ENCODE measurements around the gene CDH23.

The CDH23 gene

DNA sequence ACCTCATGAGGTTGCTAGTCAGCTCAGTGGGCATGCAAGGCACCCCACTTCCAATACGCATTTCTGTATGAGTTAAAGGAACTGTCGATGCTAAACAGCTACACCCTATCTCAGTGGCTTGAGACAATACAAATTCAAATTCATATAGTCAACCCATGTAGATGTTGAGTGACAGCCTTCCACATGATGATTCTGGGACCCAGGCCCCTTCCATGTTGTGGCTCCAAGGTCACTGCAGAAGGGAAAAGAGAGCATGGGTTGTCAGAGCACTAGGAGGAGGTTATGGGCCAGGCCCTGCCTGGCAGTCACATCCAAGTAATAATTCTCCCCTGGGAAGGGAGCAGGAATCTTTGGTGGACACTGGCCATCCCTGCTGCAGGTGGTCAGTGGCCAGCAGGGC, 294.7 kb downstream of the CDH23 start:
- DNase-seq: no peak
- no peak overlapping the region for H3K27ac Mint-ChIP-seq
- peaks cover 21% of the 10 kb centered on the region for H3K4me1 Mint-ChIP-seq (ENCODE audit: low read depth)
- H3K36me3 Mint-ChIP-seq (ENCODE audit: low read depth): no peaks in the 10 kb centered on the region
- H3K27me3 Mint-ChIP-seq: no peaks in the 10 kb centered on the region
- no peak overlapping the region for H3K4me3 Mint-ChIP-seq
- peaks cover 4% of the 10 kb centered on the region for H3K9me3 Mint-ChIP-seq

DNA sequence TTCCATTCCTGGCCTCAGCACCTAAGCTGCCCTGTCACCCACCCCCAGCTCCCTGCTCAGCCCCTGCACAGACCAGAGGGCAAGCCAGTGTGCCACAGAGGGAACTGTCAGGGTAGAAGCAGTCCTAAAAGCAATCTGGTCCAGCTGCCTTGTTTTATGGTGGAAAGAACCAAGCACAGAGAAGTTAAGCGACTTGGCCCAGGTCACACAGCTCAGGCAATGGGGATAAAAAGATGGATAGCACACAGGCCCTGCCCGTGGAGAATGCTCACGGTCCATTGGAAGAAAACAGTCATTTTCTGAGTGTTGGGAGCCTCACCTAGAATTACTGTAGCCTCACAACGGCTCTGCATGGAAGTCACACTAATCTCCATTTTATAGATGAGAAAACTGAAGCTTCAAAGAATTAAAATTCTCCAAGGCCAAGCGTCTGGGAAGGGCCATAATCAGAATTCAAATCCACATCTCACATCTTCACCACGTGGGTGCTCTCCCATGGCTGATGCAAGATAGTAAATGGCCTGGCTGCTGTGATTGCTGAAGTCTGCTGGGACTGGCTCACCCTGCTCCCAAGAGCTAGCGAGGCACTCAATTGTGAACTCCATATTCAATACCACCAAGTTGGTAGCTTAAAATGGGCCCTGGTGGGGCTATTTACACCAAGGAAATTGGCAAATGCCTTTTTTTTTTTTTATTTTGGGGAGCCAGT, 296.0 kb downstream of the CDH23 start:
- H3K27ac Mint-ChIP-seq: no peak overlapping the region

GRCh38 chr10:71693377-71693776, 296.7 kb downstream of the CDH23 start:
- no peaks in the 10 kb centered on the region for H3K27me3 Mint-ChIP-seq
- no peak overlapping the region for H3K4me3 Mint-ChIP-seq
- peak overlapping the region; percentile 18 for H3K27ac Mint-ChIP-seq
- H3K36me3 Mint-ChIP-seq (ENCODE audit: low read depth): no peaks in the 10 kb centered on the region
- H3K4me1 Mint-ChIP-seq (ENCODE audit: low read depth): peaks cover 39% of the 10 kb centered on the region
- DNase-seq: no peak
- H3K9me3 Mint-ChIP-seq: no peaks in the 10 kb centered on the region

More for the DNA sequence above, 296.0 kb downstream of the CDH23 start:
- H3K9me3 Mint-ChIP-seq: peaks cover 4% of the 10 kb centered on the region
- H3K4me1 Mint-ChIP-seq (ENCODE audit: low read depth): peaks cover 34% of the 10 kb centered on the region
- DNase-seq: no peak
- no peaks in the 10 kb centered on the region for H3K27me3 Mint-ChIP-seq
- H3K36me3 Mint-ChIP-seq (ENCODE audit: low read depth): no peaks in the 10 kb centered on the region
- H3K4me3 Mint-ChIP-seq: no peak overlapping the region

GRCh38 chr10:71694039-71694501, 297.4 kb downstream of the CDH23 start:
- no peak overlapping the region for H3K4me3 Mint-ChIP-seq
- H3K36me3 Mint-ChIP-seq (ENCODE audit: low read depth): no peaks in the 10 kb centered on the region
- H3K27ac Mint-ChIP-seq: no peak overlapping the region
- H3K9me3 Mint-ChIP-seq: no peaks in the 10 kb centered on the region
- no peaks in the 10 kb centered on the region for H3K27me3 Mint-ChIP-seq
- H3K4me1 Mint-ChIP-seq (ENCODE audit: low read depth): peaks cover 46% of the 10 kb centered on the region
- DNase-seq: no peak

DNA sequence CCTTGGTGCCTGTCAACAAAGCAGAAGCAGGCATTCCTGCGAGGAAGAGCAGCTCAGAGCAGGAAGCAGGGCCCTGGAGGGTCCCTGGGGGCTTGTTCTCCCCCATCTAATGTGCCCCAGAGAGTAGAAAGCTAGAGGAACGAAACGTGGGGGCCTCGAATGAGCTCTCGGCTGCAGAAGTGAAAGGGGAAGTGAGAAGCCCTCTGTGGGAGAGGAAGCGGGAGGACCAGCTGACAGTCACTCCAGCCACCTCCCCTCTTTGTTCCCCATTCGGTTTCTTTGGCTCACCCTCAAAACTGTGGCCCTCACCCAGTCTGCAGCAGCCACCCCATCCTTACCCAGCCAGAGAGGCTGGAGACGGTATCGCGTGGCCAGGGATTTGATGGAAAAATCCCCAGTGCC, 297.8 kb downstream of the CDH23 start:
- H3K9me3 Mint-ChIP-seq: no peaks in the 10 kb centered on the region
- H3K27me3 Mint-ChIP-seq: no peaks in the 10 kb centered on the region
- peak overlapping the region; percentile 37 for H3K27ac Mint-ChIP-seq
- peaks cover 51% of the 10 kb centered on the region for H3K4me1 Mint-ChIP-seq (ENCODE audit: low read depth)
- no peak overlapping the region for H3K4me3 Mint-ChIP-seq
- no peaks in the 10 kb centered on the region for H3K36me3 Mint-ChIP-seq (ENCODE audit: low read depth)
- DNase-seq: peak; percentile 51

DNA sequence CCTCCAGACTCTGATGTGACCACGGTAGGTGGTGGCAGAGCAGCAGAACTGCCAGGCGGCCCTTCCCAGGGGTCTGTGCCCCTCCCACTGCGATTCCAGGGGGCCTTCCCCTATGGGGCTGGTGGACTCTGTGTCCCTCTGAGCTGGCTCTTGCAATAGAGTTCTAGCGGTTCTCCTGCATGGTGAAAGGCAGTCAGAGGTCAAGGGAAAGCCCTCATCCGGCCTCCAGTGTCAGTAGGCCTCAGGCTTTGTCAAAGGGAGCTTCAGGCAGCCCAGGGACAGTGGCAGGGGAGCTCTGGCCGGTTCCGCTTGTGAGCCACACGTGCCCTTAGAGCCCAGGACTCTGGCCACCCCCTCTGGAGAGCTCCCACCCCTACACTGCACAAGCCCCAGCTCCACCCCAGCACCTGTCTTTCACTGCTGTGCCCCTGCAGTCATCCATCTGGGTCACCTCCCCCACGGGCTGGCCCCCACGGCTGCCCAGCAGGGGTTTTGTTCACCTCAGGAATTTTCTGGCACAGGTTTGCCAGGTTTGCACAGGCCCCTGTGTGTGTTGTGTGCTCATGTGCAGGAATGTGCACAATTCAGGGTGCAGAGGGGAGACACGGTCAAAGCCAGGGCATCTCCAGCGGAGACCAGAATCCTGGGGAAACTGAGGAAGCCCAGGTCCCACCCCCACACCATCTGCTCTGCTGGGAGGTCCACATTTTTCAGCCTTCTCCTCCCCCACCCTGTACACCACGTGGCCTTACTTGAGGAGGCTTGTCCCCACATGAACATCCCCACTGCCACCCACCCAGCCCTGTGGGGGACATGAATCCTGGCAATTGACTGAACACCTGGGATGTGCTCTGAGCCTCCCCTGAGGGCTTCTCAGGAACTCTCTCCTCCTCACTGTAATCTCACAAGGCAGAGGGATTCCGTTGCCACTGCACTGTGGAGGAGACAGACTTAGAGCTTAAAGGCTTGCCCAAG, 299.1 kb downstream of the CDH23 start:
- H3K4me3 Mint-ChIP-seq: no peak overlapping the region
- H3K27me3 Mint-ChIP-seq: no peaks in the 10 kb centered on the region
- H3K27ac Mint-ChIP-seq: no peak overlapping the region
- no peak for DNase-seq
- no peaks in the 10 kb centered on the region for H3K9me3 Mint-ChIP-seq
- H3K4me1 Mint-ChIP-seq (ENCODE audit: low read depth): peaks cover 53% of the 10 kb centered on the region
- no peaks in the 10 kb centered on the region for H3K36me3 Mint-ChIP-seq (ENCODE audit: low read depth)

GRCh38 chr10:71696628-71697326, 300.1 kb downstream of the CDH23 start:
- Mint-ChIP-seq H3K27me3 (no peaks in the 10 kb centered on the region), H3K4me3 (no peak overlapping the region), H3K27ac (no peak overlapping the region), H3K9me3 (no peaks in the 10 kb centered on the region), H3K36me3 (ENCODE audit: low read depth) (no peaks in the 10 kb centered on the region), H3K4me1 (ENCODE audit: low read depth) (peaks cover 53% of the 10 kb centered on the region)
- DNase-seq: peak; percentile 80

DNA sequence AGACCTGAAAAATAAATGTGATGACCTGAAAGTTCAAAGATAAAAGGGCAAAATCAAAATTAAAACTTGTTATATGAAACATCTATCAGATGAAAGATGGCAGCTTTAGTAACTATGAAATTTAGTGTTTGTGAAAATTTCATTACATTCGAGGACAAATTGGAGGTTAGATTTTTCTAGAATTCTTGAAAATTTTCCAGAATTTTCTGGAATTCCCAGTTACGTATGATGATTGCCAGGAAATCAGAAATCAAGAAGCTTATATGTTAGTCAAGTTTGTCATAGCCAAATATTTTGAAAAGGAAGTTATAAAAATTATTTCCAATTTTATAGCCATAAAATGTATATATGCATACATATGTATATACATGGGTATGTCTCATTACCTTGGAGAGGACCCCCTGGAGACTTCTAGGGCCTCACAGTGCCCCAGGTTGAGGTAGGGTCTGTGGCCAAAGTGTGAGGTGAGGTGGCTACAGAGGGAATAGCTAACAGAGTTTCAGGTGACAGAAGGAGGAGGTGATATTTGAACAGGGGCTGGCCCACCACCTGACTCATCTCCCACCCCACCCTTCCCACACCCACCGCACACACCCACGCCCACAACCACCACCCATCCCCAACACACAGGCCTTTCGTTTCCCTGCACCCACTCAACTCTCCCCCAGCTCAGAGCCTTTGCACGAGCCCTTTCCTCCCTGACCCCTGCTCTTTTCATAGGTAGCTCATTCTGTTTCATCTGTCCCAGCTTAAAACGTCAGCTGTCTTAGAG, 301.4 kb downstream of the CDH23 start:
- no peaks in the 10 kb centered on the region for H3K36me3 Mint-ChIP-seq (ENCODE audit: low read depth)
- H3K27me3 Mint-ChIP-seq: no peaks in the 10 kb centered on the region
- H3K27ac Mint-ChIP-seq: peak overlapping the region; percentile 51
- H3K9me3 Mint-ChIP-seq: no peaks in the 10 kb centered on the region
- no peak overlapping the region for H3K4me3 Mint-ChIP-seq
- peak; percentile 67 for DNase-seq
- H3K4me1 Mint-ChIP-seq (ENCODE audit: low read depth): peaks cover 53% of the 10 kb centered on the region

- Mint-ChIP-seq H3K9me3 (no peaks in the 10 kb centered on the region), H3K4me3 (no peak overlapping the region), H3K27ac (peak overlapping the region; percentile 51), H3K27me3 (no peaks in the 10 kb centered on the region), H3K4me1 (ENCODE audit: low read depth) (peaks cover 50% of the 10 kb centered on the region), H3K36me3 (ENCODE audit: low read depth) (no peaks in the 10 kb centered on the region)
- DNase-seq: no peak
These were observed 302.0 kb downstream of the CDH23 start for GRCh38 chr10:71698737-71699136.

GRCh38 chr10:71700731-71701368, 304.1 kb downstream of the CDH23 start:
- H3K4me3 Mint-ChIP-seq: no peak overlapping the region
- no peaks in the 10 kb centered on the region for H3K27me3 Mint-ChIP-seq
- H3K9me3 Mint-ChIP-seq: no peaks in the 10 kb centered on the region
- no peak for DNase-seq
- no peak overlapping the region for H3K27ac Mint-ChIP-seq
- H3K4me1 Mint-ChIP-seq (ENCODE audit: low read depth): peaks cover 32% of the 10 kb centered on the region
- H3K36me3 Mint-ChIP-seq (ENCODE audit: low read depth): no peaks in the 10 kb centered on the region

GRCh38 chr10:71701496-71702132, 304.9 kb downstream of the CDH23 start:
- no peak overlapping the region for H3K4me3 Mint-ChIP-seq
- no peaks in the 10 kb centered on the region for H3K27me3 Mint-ChIP-seq
- peaks cover 31% of the 10 kb centered on the region for H3K4me1 Mint-ChIP-seq (ENCODE audit: low read depth)
- no peaks in the 10 kb centered on the region for H3K9me3 Mint-ChIP-seq
- H3K36me3 Mint-ChIP-seq (ENCODE audit: low read depth): no peaks in the 10 kb centered on the region
- no peak for DNase-seq
- H3K27ac Mint-ChIP-seq: no peak overlapping the region

DNA sequence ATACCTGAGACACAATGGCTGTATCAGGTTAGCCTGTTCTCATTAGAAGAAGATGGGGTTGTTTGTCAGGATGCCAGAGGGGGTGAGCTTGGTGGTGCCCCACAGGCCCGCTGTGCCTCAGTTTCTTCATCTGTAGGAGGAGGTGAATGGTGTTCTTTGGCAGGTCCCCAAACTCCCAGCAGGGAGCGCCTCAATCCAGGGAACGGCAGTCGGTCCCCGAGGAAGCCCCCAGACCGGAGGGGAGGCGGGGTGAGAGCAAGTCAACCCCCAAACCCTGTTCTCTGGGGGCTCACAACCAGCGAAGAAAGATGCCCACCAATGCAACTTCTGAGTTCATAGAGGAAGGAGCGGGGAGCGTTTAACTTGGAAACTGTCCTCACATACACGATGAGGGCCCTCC, 306.9 kb downstream of the CDH23 start:
- H3K4me1 Mint-ChIP-seq (ENCODE audit: low read depth): peaks cover 23% of the 10 kb centered on the region
- DNase-seq: no peak
- no peaks in the 10 kb centered on the region for H3K9me3 Mint-ChIP-seq
- no peaks in the 10 kb centered on the region for H3K36me3 Mint-ChIP-seq (ENCODE audit: low read depth)
- no peaks in the 10 kb centered on the region for H3K27me3 Mint-ChIP-seq
- no peak overlapping the region for H3K27ac Mint-ChIP-seq
- H3K4me3 Mint-ChIP-seq: no peak overlapping the region

- H3K27ac Mint-ChIP-seq: no peak overlapping the region
- no peaks in the 10 kb centered on the region for H3K36me3 Mint-ChIP-seq (ENCODE audit: low read depth)
These were observed 308.1 kb downstream of the CDH23 start for GRCh38 chr10:71704816-71705215.

More at GRCh38 chr10:71704816-71705215, 308.1 kb downstream of the CDH23 start:
- H3K4me1 Mint-ChIP-seq (ENCODE audit: low read depth): peaks cover 21% of the 10 kb centered on the region
- H3K4me3 Mint-ChIP-seq: no peak overlapping the region
- no peak for DNase-seq
- H3K9me3 Mint-ChIP-seq: no peaks in the 10 kb centered on the region
- no peaks in the 10 kb centered on the region for H3K27me3 Mint-ChIP-seq
